PFSK-1 (cell line): ENCODE results near the gene PLEKHM3.

Source experiments
- TAF1 ChIP-seq: IDR thresholded peaks from 2 replicates; pipeline ENCODE4 v1.6.1; 2012; ENCODE audit warnings: low read length, control low read depth, borderline replicate concordance; ENCODE audit not compliant: insufficient read depth
- TF ChIP-seq, protein P1 (sequence below), 2 experiments: IDR thresholded peaks; 2 replicates each; pipeline versions ENCODE4 v1.6.1 to v1.8.0; 2011 to 2012; ENCODE audit warnings: low read depth in 2 of 2, low read length in 2 of 2, control low read depth in 1 of 2, inconsistent platforms in 1 of 2, mild to moderate bottlenecking in 1 of 2, moderate library complexity in 1 of 2; ENCODE audit not compliant: insufficient read depth in 1 of 2

DNA sequence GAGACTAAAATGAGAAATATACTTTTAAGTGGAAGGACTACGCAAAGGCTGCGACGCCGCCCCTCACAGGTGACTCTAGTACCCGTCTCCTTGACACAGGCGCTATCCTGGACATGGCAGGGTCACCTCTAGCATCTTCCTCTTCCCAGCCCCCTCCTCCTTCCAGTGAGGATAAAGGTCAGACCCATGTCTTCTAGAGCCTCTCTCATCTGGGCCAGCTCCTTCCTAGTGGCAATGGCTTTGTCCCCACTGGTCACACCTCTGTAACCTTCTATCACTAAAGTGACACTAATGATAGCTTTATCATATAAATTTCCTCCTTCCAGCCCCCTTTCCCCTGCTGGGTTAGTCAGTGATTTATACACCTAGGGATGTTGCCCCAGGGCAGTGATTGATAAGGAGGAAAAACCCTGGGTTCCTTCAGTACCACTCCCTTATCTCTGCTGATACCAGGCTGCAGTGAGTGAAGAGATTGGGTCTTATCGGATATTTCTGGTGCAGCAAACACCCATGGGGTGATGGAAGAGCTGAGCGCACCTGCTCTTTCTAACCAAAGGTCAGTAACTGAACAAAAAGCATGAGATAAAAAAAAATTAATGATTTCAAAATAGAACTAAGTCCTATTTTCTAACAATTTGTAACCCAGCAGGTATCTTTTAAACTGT lies 193.6 kb downstream of the PLEKHM3 start:
- TF ChIP-seq, protein P1, sequence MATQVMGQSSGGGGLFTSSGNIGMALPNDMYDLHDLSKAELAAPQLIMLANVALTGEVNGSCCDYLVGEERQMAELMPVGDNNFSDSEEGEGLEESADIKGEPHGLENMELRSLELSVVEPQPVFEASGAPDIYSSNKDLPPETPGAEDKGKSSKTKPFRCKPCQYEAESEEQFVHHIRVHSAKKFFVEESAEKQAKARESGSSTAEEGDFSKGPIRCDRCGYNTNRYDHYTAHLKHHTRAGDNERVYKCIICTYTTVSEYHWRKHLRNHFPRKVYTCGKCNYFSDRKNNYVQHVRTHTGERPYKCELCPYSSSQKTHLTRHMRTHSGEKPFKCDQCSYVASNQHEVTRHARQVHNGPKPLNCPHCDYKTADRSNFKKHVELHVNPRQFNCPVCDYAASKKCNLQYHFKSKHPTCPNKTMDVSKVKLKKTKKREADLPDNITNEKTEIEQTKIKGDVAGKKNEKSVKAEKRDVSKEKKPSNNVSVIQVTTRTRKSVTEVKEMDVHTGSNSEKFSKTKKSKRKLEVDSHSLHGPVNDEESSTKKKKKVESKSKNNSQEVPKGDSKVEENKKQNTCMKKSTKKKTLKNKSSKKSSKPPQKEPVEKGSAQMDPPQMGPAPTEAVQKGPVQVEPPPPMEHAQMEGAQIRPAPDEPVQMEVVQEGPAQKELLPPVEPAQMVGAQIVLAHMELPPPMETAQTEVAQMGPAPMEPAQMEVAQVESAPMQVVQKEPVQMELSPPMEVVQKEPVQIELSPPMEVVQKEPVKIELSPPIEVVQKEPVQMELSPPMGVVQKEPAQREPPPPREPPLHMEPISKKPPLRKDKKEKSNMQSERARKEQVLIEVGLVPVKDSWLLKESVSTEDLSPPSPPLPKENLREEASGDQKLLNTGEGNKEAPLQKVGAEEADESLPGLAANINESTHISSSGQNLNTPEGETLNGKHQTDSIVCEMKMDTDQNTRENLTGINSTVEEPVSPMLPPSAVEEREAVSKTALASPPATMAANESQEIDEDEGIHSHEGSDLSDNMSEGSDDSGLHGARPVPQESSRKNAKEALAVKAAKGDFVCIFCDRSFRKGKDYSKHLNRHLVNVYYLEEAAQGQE (IDR thresholded peaks at IDR 0.05; ENCODE audit: insufficient read depth in 1 of 2, low read depth in 2 of 2, low read length in 2 of 2): no peak
- no peak for TF ChIP-seq TAF1
